BLaER1 (cell line): ENCODE data around the gene CFTR.
"Not testable (repeated sequence)": the region's sequence is repeated elsewhere in the genome, so short reads cannot be mapped to it uniquely, and the experiment has no call there.

Experiments used
- H3K27ac ChIP-seq: shearing (Covaris generic); formaldehyde crosslinking; 2 replicates; pipeline ENCODE4 v1.8.1; 2022
- H3K27me3 ChIP-seq: shearing (Covaris generic); formaldehyde crosslinking; 2 replicates; pipeline ENCODE4 v1.8.1; 2022
- H3K36me3 ChIP-seq: shearing (Covaris generic); formaldehyde crosslinking; 2 replicates; pipeline ENCODE4 v1.8.1; 2022
- H3K4me1 ChIP-seq: shearing (Covaris generic); formaldehyde crosslinking; 2 replicates; pipeline ENCODE4 v1.8.1; 2022
- H3K4me2 ChIP-seq: shearing (Covaris generic); formaldehyde crosslinking; 2 replicates; pipeline ENCODE4 v1.8.1; 2022
- H3K4me3 ChIP-seq: shearing (Covaris generic); formaldehyde crosslinking; 2 replicates; pipeline ENCODE4 v1.8.1; 2022
- H3K9ac ChIP-seq: shearing (Covaris generic); formaldehyde crosslinking; 2 replicates; pipeline ENCODE4 v1.8.1; 2022
- H3K9me3 ChIP-seq: shearing (Covaris generic); formaldehyde crosslinking; 2 replicates; pipeline ENCODE4 v1.8.1; 2022
- H4K20me1 ChIP-seq: shearing (Covaris generic); formaldehyde crosslinking; 2 replicates; pipeline ENCODE4 v1.8.1; 2022
- Cebpa-rat ChIP-seq: shearing (Covaris generic); IDR thresholded peaks from 2 replicates; pipeline ENCODE4 v1.8.1; 2022

The CFTR gene

DNA sequence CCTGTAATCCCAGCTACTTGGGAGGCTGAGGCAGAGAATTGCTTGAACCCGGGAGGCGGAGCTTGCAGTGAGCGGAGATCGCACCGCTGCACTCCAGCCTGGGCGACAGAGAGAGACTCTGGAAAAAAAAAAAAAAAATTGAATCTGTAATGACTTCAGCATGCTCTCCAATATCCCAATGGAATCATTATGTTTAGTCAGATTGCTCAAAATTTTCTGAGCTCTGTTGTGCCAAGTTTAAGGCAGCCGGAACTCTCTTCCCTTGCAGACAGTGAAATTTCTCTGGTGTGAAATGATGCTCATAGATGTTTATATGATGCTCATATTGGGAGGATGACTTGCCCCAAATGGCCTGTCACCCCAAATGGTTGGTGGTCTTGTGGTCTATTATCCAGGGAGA lies 212.5 kb downstream of the CFTR start:
- no peaks in the 10 kb centered on the region for H3K36me3 ChIP-seq
- no peak for TF ChIP-seq Cebpa-rat
- H3K9me3 ChIP-seq, result no peaks in the 10 kb centered on the region

DNA sequence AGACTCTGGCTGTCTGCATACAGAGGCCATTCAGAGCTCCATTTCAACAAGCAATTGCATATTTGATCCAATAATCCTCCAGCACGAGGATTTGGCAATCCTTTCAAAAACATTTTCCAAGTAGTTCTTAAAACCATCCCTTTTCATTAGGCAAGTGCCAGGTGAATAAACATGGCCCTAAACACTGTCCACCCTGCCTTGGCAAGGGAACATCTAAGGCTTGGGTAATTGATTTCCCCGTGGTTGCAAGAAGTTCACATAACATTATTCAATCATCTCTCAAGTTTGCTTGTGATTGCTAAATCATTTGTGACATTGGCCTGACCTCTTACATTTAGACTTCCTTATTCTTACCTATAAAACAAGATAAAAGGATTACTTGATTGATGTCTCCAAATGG lies 218.2 kb downstream of the CFTR start:
- Histone ChIP-seq H3K9ac (no peak overlapping the region), H3K4me1 (no peaks in the 10 kb centered on the region), H3K4me3 (no peak overlapping the region), H3K4me2 (no peak overlapping the region), H3K27me3 (no peaks in the 10 kb centered on the region), H3K27ac (no peak overlapping the region), H3K36me3 (no peaks in the 10 kb centered on the region), H3K9me3 (no peaks in the 10 kb centered on the region), H4K20me1 (no peaks in the 10 kb centered on the region)
- TF ChIP-seq Cebpa-rat, result no peak

More for the DNA sequence above, 212.5 kb downstream of the CFTR start:
- no peak overlapping the region for H3K9ac ChIP-seq
- no peaks in the 10 kb centered on the region for H3K4me1 ChIP-seq
- no peaks in the 10 kb centered on the region for H4K20me1 ChIP-seq
- H3K27me3 ChIP-seq, result no peaks in the 10 kb centered on the region
- no peak overlapping the region for H3K27ac ChIP-seq
- no peak overlapping the region for H3K4me2 ChIP-seq
- no peak overlapping the region for H3K4me3 ChIP-seq

DNA sequence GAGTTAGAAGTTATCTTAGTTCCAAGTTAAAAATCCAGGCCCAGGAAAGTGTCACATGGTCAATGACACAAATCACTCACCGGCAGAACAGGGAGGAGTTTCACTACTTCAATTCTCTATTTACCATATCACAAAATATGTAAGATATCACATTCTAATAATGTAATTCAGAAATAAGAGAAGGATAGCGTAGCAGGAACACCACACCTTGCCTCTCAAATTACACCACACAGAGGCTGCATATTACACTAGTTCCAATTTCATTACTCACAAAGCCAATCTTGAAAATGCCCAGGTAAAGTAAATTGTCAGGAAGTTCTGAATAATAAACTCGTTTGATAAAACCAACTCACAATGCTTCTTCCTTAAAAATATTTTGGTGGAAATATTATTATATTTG lies 224.2 kb downstream of the CFTR start:
- Histone ChIP-seq H3K4me1 (no peaks in the 10 kb centered on the region), H3K27me3 (no peaks in the 10 kb centered on the region)

DNA sequence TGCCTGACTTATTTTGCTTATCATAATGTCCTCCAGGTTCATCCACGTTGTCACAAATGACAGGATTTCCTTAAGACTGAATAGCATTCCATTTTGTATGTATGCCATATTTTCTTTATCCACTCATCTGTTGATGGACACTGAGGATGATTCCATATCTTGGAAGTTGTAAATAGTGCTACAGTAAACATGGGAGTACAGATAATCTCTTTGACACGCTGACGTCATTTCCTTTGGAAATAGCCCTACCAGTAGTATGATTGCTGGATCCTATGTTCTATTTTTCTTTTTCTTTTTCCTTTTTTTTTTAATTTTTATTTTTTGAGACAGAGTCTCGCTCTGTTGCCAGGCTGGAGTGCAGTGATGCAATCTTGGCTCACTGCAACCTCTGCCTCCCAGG lies 225.8 kb downstream of the CFTR start:
- H3K4me2 ChIP-seq, result no peak overlapping the region
- no peak overlapping the region for H3K27ac ChIP-seq
- TF ChIP-seq Cebpa-rat, result no peak
- H3K4me3 ChIP-seq, result no peak overlapping the region
- no peaks in the 10 kb centered on the region for H4K20me1 ChIP-seq
- H3K4me1 ChIP-seq, result no peaks in the 10 kb centered on the region
- H3K36me3 ChIP-seq, result no peaks in the 10 kb centered on the region
- no peaks in the 10 kb centered on the region for H3K27me3 ChIP-seq
- no peak overlapping the region for H3K9ac ChIP-seq
- H3K9me3 ChIP-seq, result no peaks in the 10 kb centered on the region

More for the DNA sequence above, 224.2 kb downstream of the CFTR start:
- Histone ChIP-seq H3K27ac (no peak overlapping the region), H4K20me1 (no peaks in the 10 kb centered on the region), H3K9me3 (no peaks in the 10 kb centered on the region), H3K4me3 (no peak overlapping the region), H3K4me2 (no peak overlapping the region), H3K9ac (no peak overlapping the region), H3K36me3 (no peaks in the 10 kb centered on the region)
- no peak for TF ChIP-seq Cebpa-rat

DNA sequence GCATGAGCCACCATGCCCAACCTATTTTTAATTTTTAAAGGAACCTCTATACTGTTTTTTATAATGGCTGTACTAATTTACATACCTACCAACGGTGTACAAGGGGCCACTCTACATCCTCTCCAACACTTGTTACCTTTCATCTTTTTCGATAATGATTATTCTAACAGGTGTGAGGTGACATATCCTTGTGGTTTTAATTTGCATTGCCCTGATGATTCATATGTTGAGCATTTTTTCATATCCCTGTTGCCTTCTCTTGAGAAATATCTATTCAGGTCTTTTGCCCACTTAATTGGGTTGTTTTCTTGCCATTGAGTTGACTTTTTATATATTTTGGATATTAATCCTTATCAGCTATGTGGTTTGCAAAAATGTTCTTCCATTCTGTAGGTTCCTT lies 226.4 kb downstream of the CFTR start:
- Histone ChIP-seq H3K4me1 (no peaks in the 10 kb centered on the region), H3K4me3 (no peak overlapping the region), H3K27ac (no peak overlapping the region), H3K36me3 (no peaks in the 10 kb centered on the region), H3K9me3 (no peaks in the 10 kb centered on the region), H4K20me1 (no peaks in the 10 kb centered on the region), H3K9ac (no peak overlapping the region), H3K4me2 (no peak overlapping the region), H3K27me3 (no peaks in the 10 kb centered on the region)
- TF ChIP-seq Cebpa-rat, result no peak

DNA sequence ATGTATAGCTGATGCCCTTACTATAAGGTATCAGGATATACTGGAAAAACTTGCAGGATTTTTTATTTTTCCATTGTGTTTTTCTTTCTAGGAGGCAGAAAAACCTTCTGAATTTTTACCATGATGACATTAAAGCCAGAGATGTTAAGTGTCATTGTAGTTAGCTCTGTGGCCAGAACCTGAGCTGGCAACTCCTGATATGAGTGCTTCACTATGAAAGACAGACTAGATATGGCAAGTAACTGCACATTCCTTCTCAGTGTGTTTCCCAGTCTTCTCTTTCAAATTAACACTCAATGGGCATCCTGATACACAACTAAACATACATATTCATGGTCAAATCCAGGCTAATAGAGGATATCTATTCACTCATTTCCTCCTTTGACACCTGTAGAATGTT lies 227.3 kb downstream of the CFTR start:
- Histone ChIP-seq H3K27ac (no peak overlapping the region), H3K36me3 (no peaks in the 10 kb centered on the region), H3K4me3 (no peak overlapping the region), H3K4me1 (no peaks in the 10 kb centered on the region), H3K27me3 (no peaks in the 10 kb centered on the region), H4K20me1 (no peaks in the 10 kb centered on the region), H3K9me3 (no peaks in the 10 kb centered on the region), H3K4me2 (no peak overlapping the region), H3K9ac (no peak overlapping the region)
- TF ChIP-seq Cebpa-rat, result no peak

DNA sequence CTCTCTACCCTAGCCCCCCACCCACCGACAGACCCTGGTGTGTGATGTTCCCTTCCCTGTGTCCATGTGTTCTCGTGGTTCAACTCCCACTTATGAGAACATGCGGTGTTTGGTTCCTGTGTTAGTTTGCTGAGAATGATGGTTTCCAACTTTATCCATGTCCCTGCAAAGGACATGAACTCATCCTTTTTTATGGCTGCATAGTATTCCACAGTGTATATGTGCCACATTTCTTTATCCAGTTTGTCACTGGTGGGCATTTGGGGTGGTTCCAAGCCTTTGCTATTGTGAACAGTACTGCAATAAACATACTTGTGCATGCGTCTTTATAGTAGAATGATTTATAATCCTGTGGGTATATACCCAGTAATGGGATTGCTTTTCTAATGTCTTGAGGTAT lies 228.3 kb downstream of the CFTR start:
- not testable (repeated sequence) for H3K27me3 ChIP-seq, H3K4me1 ChIP-seq, H3K9me3 ChIP-seq, H3K4me3 ChIP-seq, H3K9ac ChIP-seq, H3K4me2 ChIP-seq, H4K20me1 ChIP-seq, H3K27ac ChIP-seq, H3K36me3 ChIP-seq

DNA sequence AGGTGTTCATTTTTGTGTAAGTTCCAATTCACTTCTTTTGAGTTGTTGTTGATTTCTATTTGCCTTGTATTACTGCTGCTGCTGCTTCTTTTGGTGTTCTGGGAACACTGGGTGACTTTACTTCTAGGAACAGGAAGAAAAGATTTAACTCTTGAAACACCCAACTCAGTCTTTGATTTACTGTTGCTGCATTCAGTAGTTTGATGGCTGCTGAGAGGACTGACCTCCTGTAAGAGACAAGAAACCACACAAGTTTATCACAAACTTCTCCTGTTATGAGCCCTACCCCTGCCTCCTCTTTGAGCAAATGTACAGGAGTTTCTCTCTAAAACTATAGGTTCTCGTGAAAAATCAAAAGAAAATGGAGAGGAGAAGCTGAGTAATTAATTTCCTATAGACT lies 231.7 kb downstream of the CFTR start:
- H3K4me2 ChIP-seq, result no peak overlapping the region
- H3K36me3 ChIP-seq, result no peaks in the 10 kb centered on the region
- no peak overlapping the region for H3K27ac ChIP-seq
- no peaks in the 10 kb centered on the region for H3K4me1 ChIP-seq
- no peak overlapping the region for H3K4me3 ChIP-seq
- no peaks in the 10 kb centered on the region for H3K9me3 ChIP-seq
- no peak overlapping the region for H3K9ac ChIP-seq
- no peaks in the 10 kb centered on the region for H4K20me1 ChIP-seq
- no peak for TF ChIP-seq Cebpa-rat
- no peaks in the 10 kb centered on the region for H3K27me3 ChIP-seq

DNA sequence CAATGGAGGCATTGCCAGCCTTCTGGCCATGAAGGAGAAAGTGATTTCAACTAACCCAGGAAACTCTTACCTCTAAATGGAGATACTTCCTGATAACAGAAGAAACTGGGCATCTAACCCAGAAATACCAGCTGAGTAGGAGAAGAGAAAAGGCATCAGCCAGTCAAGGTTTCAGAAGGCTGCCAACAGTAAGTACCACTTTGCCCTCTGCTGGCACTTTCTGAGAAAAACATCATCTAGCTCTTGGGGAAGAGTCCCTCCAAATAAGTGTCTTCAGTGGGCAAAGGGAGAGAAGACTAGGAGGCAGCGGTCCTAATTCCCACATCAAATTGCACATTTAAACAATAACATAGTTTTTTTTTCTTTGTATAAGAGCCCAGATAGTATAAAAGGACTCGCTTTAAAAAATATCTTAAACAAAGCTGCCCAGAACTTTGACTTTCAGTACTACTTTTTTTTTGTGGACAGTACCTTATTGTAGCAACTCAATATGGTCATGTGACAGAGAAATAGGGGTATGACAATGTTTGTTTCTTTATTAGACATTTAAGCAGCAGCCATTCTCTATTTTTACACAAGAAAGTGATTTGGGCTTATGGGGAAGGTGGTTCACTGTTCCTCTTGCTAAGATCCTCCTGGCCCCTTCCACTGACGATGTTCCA lies 236.1 kb downstream of the CFTR start:
- Histone ChIP-seq H3K4me3 (no peak overlapping the region), H3K4me2 (no peak overlapping the region), H4K20me1 (no peaks in the 10 kb centered on the region), H3K36me3 (no peaks in the 10 kb centered on the region), H3K4me1 (no peaks in the 10 kb centered on the region), H3K27me3 (no peaks in the 10 kb centered on the region), H3K9me3 (no peaks in the 10 kb centered on the region), H3K27ac (no peak overlapping the region), H3K9ac (no peak overlapping the region)
- TF ChIP-seq Cebpa-rat, result no peak

DNA sequence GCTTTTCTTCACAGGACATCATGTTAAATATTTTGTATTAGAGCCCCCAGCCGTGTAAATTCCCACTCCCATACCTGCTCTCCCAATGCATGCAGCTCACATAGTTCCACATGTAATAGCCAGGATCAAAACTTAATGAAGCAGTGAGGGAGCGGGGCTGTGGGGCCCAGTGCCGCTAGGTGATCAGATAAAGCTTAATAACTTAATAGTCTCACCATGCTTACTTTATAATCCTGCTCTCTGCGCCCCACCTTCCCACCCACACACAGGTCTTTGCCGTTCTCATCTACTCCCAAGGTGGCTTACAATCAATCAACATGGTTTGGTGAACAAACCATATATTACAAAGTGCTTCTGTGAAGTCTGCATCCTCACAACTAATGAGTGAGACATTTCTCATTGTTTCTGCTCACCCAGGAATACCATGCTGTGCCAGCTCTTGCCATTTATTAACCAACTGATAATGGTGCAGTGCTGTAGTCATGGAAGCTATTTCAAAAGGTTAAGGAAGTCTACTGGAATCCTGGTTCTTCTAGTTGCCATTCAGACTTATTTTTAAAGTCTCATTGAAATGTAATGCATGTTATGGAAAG lies 237.0 kb downstream of the CFTR start:
- Histone ChIP-seq H4K20me1 (no peaks in the 10 kb centered on the region), H3K36me3 (no peaks in the 10 kb centered on the region), H3K27ac (no peak overlapping the region), H3K4me2 (no peak overlapping the region), H3K9me3 (no peaks in the 10 kb centered on the region), H3K4me1 (no peaks in the 10 kb centered on the region), H3K4me3 (no peak overlapping the region), H3K27me3 (no peaks in the 10 kb centered on the region), H3K9ac (no peak overlapping the region)
- TF ChIP-seq Cebpa-rat, result no peak

DNA sequence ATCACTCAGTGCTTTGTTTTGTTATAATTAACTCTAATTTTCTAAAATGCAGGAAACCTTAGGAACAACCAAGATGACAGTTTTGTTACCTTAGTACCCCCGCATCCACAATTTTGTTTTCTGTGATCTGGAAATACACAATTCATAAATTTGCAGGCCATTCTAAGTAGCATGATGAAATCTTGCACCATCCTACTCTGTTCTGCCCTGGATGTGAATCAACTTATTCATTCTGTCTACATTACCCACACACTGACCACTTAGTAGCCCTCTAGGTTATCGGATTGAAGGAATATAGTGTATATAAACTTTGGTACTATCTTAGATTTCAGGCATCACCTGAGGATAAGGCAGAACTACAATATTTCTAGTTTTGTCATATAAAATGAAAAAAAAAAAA lies 237.5 kb downstream of the CFTR start:
- Histone ChIP-seq H4K20me1 (no peaks in the 10 kb centered on the region), H3K27me3 (no peaks in the 10 kb centered on the region), H3K36me3 (no peaks in the 10 kb centered on the region), H3K9ac (no peak overlapping the region), H3K4me3 (no peak overlapping the region), H3K4me1 (no peaks in the 10 kb centered on the region), H3K27ac (no peak overlapping the region), H3K4me2 (no peak overlapping the region), H3K9me3 (no peaks in the 10 kb centered on the region)
- no peak for TF ChIP-seq Cebpa-rat
